ENCODE measurements around the gene MYRF.

Gene MYRF

DNA sequence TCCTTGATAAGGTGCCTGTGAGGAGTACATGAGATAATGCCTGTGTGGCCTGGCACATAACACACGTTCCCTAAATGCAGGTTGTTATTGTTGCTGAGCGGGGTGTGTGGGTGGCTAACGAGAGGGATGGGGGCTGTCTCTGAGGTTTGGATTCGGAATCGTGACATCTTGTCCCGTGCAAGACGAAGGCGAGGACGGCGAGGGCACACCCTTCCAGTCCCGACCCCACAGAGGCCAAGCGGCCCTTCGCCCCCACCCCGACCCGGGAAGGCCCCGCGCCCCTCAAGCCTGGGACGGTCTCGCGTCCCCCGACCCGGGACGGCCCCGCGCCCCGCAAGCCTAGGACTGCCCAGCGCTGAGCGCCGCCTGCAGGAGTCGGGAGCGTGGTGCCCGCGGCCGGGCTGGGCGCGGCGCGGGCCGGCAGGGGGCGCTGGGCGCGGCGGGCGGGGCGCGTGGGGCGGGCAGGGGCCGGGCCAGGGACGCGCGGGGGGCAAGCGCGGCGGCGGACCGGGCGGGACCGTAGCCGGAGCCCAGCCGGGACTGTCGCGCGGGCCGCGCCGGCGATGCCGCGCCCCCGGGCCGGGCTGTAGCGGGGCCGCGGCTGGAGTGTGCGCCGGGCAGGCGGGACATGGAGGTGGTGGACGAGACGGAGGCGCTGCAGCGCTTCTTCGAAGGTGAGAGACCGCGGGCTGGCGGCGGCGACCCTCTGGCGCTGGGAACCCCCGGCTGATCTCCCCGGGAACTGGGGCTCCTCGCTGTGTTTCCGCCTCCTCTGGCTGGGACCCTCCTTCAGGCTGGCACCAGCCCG, at the start of gene MYRF:
TSS of gene MYRF (plus strand) at position 520 of the 808 bp plus-strand sequence. CDS start at position 629, 109 bp downstream.
- peak; percentile 10 to 21 for DNase-seq

DNA sequence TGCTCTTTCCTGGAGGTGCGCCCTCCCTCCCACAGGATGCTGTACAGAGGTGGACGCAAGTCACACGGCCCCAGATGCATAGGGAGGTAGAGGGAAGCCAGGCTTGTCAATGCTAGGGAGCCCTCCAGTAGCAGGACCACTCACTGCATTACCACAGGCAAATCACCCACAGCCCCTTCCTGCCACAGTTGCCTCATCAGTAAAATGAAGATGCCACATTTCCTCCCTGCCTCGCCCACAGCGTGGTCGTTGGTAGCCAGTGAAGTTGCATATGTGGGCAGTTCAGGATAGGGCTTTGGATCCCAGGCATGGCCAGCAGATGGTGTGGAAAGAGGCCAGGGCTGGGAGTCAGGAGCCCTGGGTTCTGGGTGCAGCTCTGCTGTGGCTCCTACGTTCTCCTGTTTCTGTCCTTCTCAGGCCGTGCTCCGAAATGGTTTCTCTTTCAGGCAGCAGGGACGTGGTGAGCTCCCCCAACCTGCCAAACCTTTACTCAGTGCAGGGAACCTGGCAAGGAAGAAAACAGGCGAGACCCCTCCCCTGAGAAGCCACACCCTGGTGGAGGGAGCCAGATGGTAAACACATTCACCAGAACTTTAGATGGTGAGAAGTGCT, 49.6 kb upstream of the MYRF start:
- DNase-seq: no peak

DNA sequence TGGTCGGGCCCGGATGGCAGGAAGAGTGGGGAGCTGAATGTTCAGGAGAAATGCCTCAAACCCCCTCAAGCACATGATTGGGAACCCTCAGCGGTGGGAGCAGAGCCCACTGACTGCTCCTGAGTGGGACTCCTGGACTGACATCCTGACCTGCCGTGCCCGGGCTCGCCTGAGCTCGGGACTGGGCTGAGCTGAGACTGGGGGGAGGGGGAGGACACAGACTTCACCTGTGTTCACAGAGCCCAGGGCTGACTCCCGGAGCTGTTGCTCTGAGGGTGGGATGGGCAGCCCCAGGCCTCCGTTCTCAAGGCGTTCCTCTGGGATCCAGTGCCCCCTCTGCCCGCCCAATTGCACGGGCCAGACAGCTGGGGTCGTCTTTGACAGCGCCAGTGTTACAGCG, 47.6 kb upstream of the MYRF start:
- no peak for DNase-seq

GRCh38 chr11:61706452-61707400, 45.7 kb upstream of the MYRF start:
- no peak for DNase-seq

GRCh38 chr11:61707574-61707973, 44.9 kb upstream of the MYRF start:
- DNase-seq: no peak

- no peak for DNase-seq
Measured at GRCh38 chr11:61709110-61709509, 43.3 kb upstream of the MYRF start.

GRCh38 chr11:61709572-61709971, 42.9 kb upstream of the MYRF start:
- no peak for DNase-seq

DNA sequence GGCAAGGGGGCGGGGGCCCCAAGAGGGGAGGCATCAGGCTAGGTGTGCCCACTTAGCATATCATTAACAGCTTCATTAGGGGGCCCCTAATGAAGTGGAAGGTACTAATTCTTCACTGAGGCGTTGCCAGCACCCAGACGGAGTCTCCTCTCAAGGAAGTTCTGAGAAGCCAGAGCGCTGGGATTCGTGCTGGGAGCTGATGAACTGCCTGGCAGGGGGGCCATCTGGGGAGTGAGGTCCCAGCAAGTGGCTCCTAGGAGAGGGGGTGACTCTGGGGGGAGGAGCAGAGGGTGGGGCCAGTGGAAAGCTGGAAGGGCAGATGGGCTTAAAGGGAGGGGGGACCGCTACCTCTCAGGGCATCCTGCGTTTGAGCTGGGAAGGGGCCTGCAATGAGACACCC, 42.4 kb upstream of the MYRF start:
- no peak for DNase-seq

DNA sequence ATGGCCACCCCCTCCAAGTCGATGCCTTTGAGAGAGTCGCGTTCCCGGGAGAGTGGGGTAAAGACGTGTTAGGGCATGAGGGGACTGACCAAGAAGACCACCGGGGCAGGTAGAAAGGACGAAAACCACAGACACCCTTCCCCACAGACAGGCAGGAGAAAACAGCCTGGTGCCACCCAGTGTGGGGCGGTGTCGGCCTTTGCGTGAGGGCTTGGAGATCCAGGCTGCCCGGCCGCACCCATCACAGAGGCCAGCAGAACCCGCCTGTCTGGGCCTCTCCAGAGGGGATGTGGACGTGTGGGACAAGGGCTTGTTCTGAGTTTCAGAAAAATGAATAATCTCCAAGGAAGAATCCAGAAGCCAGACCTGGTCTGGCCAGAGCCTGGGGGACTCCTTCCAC, 41.4 kb upstream of the MYRF start:
- no peak for DNase-seq

DNA sequence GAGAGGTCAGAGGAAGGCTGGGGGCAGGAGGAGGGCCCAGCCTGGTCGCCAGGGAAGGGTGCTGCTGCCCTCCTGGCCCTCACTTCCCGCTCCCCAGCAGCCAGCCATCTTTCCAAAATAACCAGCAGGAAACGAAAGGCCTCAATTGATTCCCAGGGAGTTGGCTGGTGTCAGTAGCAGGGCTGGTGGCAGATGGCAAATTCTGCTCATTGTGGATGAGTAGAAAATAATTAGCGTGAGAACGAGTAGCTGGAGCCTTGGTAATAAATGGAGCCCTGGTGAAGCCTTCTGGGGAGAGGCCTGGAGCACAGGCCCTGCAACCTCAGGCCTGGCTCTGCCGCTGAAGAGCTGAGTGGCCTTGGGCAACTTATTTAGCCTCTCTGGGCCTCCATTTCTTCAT, 40.9 kb upstream of the MYRF start:
- no peak for DNase-seq

DNA sequence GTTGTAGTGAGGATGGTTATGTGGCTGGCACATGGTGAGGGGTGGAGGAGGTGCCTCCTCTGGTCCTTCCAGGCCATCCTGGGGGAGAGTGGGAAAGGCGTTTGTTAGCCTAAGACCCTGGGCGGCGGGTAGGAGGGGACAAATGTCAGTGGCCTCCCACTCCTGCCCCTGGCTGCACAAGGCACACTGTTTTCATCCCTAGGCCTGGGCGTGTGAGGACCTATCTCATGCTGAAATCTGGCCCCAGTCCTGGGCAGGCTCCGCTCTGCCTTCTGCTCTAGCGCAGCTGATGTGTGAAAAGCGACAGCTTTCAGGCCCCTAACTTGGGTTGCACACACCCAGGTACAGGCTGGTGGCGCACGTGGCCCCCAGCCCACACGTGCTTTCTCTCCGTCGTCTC, 40.1 kb upstream of the MYRF start:
- DNase-seq: no peak

GRCh38 chr11:61712846-61713245, 39.6 kb upstream of the MYRF start:
- no peak for DNase-seq

GRCh38 chr11:61713464-61713863, 39.0 kb upstream of the MYRF start:
- no peak for DNase-seq

GRCh38 chr11:61713906-61714305, 38.5 kb upstream of the MYRF start:
- no peak for DNase-seq

GRCh38 chr11:61714316-61714715, 38.1 kb upstream of the MYRF start:
- DNase-seq: no peak

DNA sequence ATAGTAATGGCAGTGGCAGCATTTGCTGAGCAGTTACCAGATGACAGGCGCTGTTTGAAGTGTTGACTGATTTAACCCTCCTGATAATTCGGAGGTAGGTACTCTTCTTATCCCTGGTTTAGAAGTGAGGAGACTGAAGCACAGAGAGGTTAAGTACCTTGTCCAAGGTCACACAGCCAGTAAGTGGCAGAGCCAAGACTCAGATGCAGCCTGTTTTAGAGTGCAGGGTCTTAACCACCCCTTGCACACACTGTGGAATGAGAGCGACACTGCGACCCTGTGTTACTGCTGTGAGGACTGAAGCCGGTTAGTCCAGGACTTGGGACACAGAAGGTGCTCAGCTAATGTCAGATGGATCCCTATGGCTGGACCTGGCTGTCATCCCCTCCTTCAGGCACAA, 37.5 kb upstream of the MYRF start:
- DNase-seq: no peak

DNA sequence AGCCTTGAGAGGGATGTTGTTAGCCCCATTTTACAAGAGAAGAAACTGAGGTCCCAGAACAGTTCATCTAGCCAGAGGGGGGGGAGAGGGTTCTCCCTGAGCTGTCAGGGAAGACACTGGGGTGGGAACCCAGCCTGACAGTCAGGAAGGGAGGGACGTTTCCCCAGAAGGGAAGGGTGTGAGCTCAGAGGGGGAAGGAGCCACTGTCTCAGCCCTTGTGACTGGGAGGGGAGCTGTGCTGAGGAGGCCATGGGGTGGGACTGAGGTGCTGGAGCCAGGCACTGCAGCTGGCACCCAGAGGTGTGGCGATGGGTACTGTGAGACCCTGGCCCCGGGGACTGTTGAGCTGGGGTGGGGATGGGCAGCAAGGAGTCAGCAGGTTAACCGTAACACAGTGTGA, 36.6 kb upstream of the MYRF start:
- no peak for DNase-seq

- no peak for DNase-seq
Measured at GRCh38 chr11:61716478-61717285, 35.8 kb upstream of the MYRF start.

GRCh38 chr11:61717286-61718033, 35.0 kb upstream of the MYRF start:
- no peak for DNase-seq

GRCh38 chr11:61718046-61718531, 34.3 kb upstream of the MYRF start:
- no peak for DNase-seq

DNA sequence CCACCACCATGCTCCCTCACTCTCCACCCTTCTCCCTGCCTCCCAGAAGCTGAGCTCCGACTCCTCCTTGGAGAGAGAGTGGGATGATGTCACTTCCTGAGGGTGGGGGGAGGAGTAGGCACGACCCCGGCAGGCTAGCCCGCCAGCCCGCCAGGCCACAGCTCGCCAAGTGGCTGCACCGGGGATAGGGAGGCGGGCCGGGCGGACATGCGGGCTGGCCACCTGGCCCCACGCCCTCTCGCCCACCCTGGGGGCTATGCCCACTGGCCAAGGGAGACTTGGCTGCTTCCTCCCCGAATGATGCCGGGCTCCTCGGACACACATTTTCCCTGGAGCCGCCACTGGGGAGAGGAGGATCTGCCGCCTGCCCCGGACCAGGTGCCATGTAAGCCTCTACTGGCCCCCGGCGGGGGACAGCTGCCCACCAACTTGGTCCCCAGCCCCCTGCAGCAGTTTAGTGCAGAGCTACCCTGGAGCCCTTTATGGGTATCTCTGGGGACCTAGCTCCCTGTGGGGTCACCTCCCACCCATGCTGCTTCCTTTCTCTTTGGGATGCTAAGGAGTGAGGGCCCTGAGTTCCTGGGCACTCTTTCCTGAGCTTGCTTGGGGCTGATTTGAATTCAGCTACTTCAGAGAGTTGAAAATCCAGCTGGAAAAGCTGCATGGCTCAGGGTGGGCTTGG, 33.7 kb upstream of the MYRF start:
- no peak for DNase-seq
